Liver (tissue), 9 donors: ENCODE results near the gene SLC24A2. TPM values are rescaled to one million over a fixed set of nuclear protein-coding genes. Genes with fewer than 3 reads are reported as not detected.

Experiments
- DNase-seq: peaks from one replicate; pipeline ENCODE4 v3.0.0-alpha.2; 2017; ENCODE audit warnings: low spot score
- H3K27ac ChIP-seq, 2 donors: one replicate each; pipeline ENCODE4 v1.7.0; 2013; ENCODE audit warnings: inconsistent platforms in 2 of 2, low read length in 2 of 2, control low read depth in 1 of 2, low read depth in 1 of 2, mild to moderate bottlenecking in 1 of 2
- H3K27me3 ChIP-seq, 4 donors: one replicate each; pipeline versions ENCODE4 v1.6.1 to v1.7.0; 2013; ENCODE audit warnings: low read length in 3 of 4, inconsistent platforms in 1 of 4, mild to moderate bottlenecking in 1 of 4, moderate library complexity in 1 of 4; ENCODE audit not compliant: control insufficient read depth in 4 of 4, insufficient read depth in 4 of 4
- H3K36me3 ChIP-seq, 4 donors: one replicate each; pipeline versions ENCODE4 v1.6.1 to v1.7.0; 2013; ENCODE audit warnings: low read length in 3 of 4, mild to moderate bottlenecking in 3 of 4, low read depth in 1 of 4, moderate library complexity in 1 of 4; ENCODE audit not compliant: control insufficient read depth in 4 of 4, insufficient read depth in 3 of 4
- H3K4me1 ChIP-seq, 4 donors: one replicate each; pipeline versions ENCODE4 v1.6.1 to v1.7.0; 2013; ENCODE audit warnings: low read length in 3 of 4, mild to moderate bottlenecking in 3 of 4, moderate library complexity in 1 of 4; ENCODE audit not compliant: control insufficient read depth in 4 of 4, insufficient read depth in 4 of 4
- H3K4me3 ChIP-seq, 3 donors: one replicate each; pipeline versions ENCODE4 v1.6.1 to v1.7.0; 2013; ENCODE audit warnings: low read length in 3 of 3, control low read depth in 1 of 3, low read depth in 1 of 3, mild to moderate bottlenecking in 1 of 3
- H3K9ac ChIP-seq, 2 donors: one replicate each; pipeline ENCODE4 v1.7.0; 2013; ENCODE audit warnings: low read length in 2 of 2, mild to moderate bottlenecking in 2 of 2, moderate library complexity in 2 of 2, control low read depth in 1 of 2, low read depth in 1 of 2
- H3K9me3 ChIP-seq, 4 donors: one replicate each; pipeline versions ENCODE4 v1.6.1 to v1.7.0; 2013; ENCODE audit warnings: low read length in 3 of 4; ENCODE audit not compliant: control insufficient read depth in 4 of 4
- CTCF ChIP-seq: fragments of 150-350 bp; IDR thresholded peaks from 2 replicates; pipeline ENCODE4 v1.5.1; 2017; ENCODE audit warnings: improper control_type of control experiment, low read depth, low read length; ENCODE audit not compliant: missing input control
- EGR1 ChIP-seq, 2 donors: IDR thresholded peaks; 2 replicates each; pipeline ENCODE4 v1.6.1; 2016 to 2018; ENCODE audit warnings: antibody characterized with exemption in 2 of 2, low read depth in 2 of 2
- FOXA1 ChIP-seq: IDR thresholded peaks from 2 replicates; pipeline ENCODE4 v1.6.1; 2016; ENCODE audit warnings: antibody characterized with exemption
- FOXA2 ChIP-seq: IDR thresholded peaks from 2 replicates; pipeline ENCODE4 v1.6.1; 2016; ENCODE audit warnings: antibody characterized with exemption
- GABPA ChIP-seq, 2 donors: IDR thresholded peaks in 1 of 2; conservative IDR thresholded peaks in 1 of 2; 2 replicates each; pipeline ENCODE4 v1.6.1; 2016; ENCODE audit warnings: antibody characterized with exemption in 2 of 2, mild to moderate bottlenecking in 1 of 2, moderate library complexity in 1 of 2
- HNF4A ChIP-seq, 2 donors: conservative IDR thresholded peaks; 2 replicates each; pipeline ENCODE4 v1.6.1; 2016; ENCODE audit warnings: antibody characterized with exemption in 2 of 2, mild to moderate bottlenecking in 2 of 2
- HNF4G ChIP-seq: IDR thresholded peaks from 2 replicates; pipeline ENCODE4 v1.6.1; 2016; ENCODE audit warnings: antibody characterized with exemption
- JUND ChIP-seq, 2 donors: IDR thresholded peaks; 2 replicates each; pipeline ENCODE4 v1.6.1; 2016; ENCODE audit warnings: antibody characterized with exemption in 2 of 2
- NR2F2 ChIP-seq: IDR thresholded peaks from 2 replicates; pipeline ENCODE4 v1.6.1; 2016; ENCODE audit warnings: antibody characterized with exemption
- RAD21 ChIP-seq, 2 donors: IDR thresholded peaks; 2 replicates each; pipeline ENCODE4 v1.6.1; 2016; ENCODE audit warnings: antibody characterized with exemption in 2 of 2, mild to moderate bottlenecking in 2 of 2
- RXRA ChIP-seq, 2 donors: IDR thresholded peaks; 2 replicates each; pipeline ENCODE4 v1.6.1; 2017 to 2018; ENCODE audit warnings: antibody characterized with exemption in 2 of 2, mild to moderate bottlenecking in 1 of 2
- SP1 ChIP-seq: IDR thresholded peaks from 2 replicates; pipeline ENCODE4 v1.6.1; 2018; ENCODE audit warnings: antibody characterized with exemption, mild to moderate bottlenecking
- TAF1 ChIP-seq: conservative IDR thresholded peaks from 2 replicates; pipeline ENCODE4 v1.6.1; 2016; ENCODE audit warnings: antibody characterized with exemption, mild to moderate bottlenecking
- YY1 ChIP-seq: IDR thresholded peaks from 2 replicates; pipeline ENCODE4 v1.6.1; 2016; ENCODE audit warnings: antibody characterized with exemption, mild to moderate bottlenecking
- ZBTB33 ChIP-seq: IDR thresholded peaks from 2 replicates; pipeline ENCODE4 v1.6.1; 2016; ENCODE audit warnings: antibody characterized with exemption
- WGBS: extraction: QIAGEN DNeasy Blood & Tissue Kit; methylation state at CpG from one replicate; pipeline ENCODE4 v1.1.7; 2013; 5-methylcytosine and 5-hydroxymethylcytosine counted together
- polyA plus RNA-seq, 2 donors: library from polyadenylated mRNA; stranded (reverse) in 1 of 2; unstranded in 1 of 2; fragments of 200-250 nt in 1 of 2; fragments of >200 nt in 1 of 2; fragmentation: Nextera tagmentation in 1 of 2; extraction: Ambion mirVana in 1 of 2; gene quantifications; one replicate each; pipeline versions ENCODE4 v1.2.1 to v1.2.3, GENCODE V29; 2013 to 2015
- total RNA-seq, 2 donors: library from RNA; depleted of rRNA; stranded (reverse); fragments of >200 nt; gene quantifications; one replicate each; pipeline ENCODE4 v1.2.3, GENCODE V29; 2014
- TF ChIP-seq, protein P1 (sequence below): IDR thresholded peaks from 2 replicates; pipeline ENCODE4 v1.6.1; 2016; ENCODE audit warnings: antibody characterized with exemption
- TF ChIP-seq, protein P2 (sequence below): IDR thresholded peaks from 2 replicates; pipeline ENCODE4 v1.6.1; 2016; ENCODE audit warnings: antibody characterized with exemption
- donor health status: healthy.
- donor health status: healthy.
- donor health status: healthy.
- donor health status: healthy.
- donor health status: healthy.

The SLC24A2 gene
- total and polyA plus RNA-seq, 4 donors, result under 0.01 to 0.02 TPM; not detected in 2

- Histone ChIP-seq H3K27ac (no peak overlapping the region), H3K27me3 (peaks cover 3 to 15% (median 6%) of the 10 kb centered on the region in 4 donors)
Observed at GRCh38 chr9:19787672-19788071, 1.2 kb downstream of the SLC24A2 start.

DNA sequence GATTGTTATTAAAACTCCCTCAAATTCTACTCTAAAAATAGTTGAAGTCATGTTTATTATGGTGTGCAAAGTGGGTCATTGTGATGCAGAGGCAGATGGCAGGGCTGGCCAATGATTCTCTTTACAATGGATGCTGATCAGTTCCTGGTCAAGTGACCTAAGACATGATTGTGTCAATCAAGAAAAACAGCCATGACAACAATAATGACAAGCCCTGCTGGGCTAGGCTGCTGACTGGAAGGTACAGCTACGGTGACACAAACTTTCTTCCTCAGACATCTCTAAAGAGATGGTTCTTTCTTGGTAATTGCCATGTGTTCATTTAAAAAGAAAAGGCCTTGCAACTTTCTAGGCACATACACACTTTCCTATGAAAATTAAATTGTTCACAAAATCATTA is 3.6 kb downstream of the SLC24A2 start:
- Histone ChIP-seq H3K27me3 (peaks cover 3 to 18% (median 6%) of the 10 kb centered on the region in 4 donors), H3K4me3 (no peak overlapping the region), H3K9me3 (peaks cover 0 to 5% (median 0%) of the 10 kb centered on the region in 4 donors), H3K4me1 (peaks cover 0 to 2% (median 0%) of the 10 kb centered on the region in 4 donors), H3K36me3 (no peaks in the 10 kb centered on the region), H3K9ac (no peak overlapping the region), H3K27ac (no peak overlapping the region)
- TF ChIP-seq RXRA (IDR thresholded peaks at IDR 0.05) (no peak), JUND (IDR thresholded peaks at IDR 0.05) (no peak), FOXA2 (no peak), SP1 (no peak), EGR1 (IDR thresholded peaks at IDR 0.05; ENCODE audit: low read depth in 2 of 2) (no peak), HNF4G (no peak), GABPA (IDR thresholded peaks at IDR 0.05 in 1 of 2, conservative IDR thresholded peaks at IDR 0.05 in 1 of 2) (no peak), ZBTB33 (no peak), CTCF (no peak)
- TF ChIP-seq, protein P1, sequence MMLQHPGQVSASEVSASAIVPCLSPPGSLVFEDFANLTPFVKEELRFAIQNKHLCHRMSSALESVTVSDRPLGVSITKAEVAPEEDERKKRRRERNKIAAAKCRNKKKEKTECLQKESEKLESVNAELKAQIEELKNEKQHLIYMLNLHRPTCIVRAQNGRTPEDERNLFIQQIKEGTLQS, result no peak
- WGBS, result 74% methylated on average over 1 of the region's 1 CpG
- no peak for DNase-seq

More at GRCh38 chr9:19787672-19788071, 1.2 kb downstream of the SLC24A2 start:
- no peaks in the 10 kb centered on the region for H3K36me3 ChIP-seq
- peaks cover 0 to 5% (median under 1%) of the 10 kb centered on the region in 4 donors for H3K9me3 ChIP-seq
- peaks cover 0 to 2% (median 0%) of the 10 kb centered on the region in 4 donors for H3K4me1 ChIP-seq
- TF ChIP-seq TAF1 (no peak), GABPA (IDR thresholded peaks at IDR 0.05 in 1 of 2, conservative IDR thresholded peaks at IDR 0.05 in 1 of 2) (no peak)
- no peak overlapping the region for H3K9ac ChIP-seq
- DNase-seq, result no peak
- 24% methylated on average over 4 of the region's 4 CpGs for WGBS
- H3K4me3 ChIP-seq, result no peak overlapping the region

DNA sequence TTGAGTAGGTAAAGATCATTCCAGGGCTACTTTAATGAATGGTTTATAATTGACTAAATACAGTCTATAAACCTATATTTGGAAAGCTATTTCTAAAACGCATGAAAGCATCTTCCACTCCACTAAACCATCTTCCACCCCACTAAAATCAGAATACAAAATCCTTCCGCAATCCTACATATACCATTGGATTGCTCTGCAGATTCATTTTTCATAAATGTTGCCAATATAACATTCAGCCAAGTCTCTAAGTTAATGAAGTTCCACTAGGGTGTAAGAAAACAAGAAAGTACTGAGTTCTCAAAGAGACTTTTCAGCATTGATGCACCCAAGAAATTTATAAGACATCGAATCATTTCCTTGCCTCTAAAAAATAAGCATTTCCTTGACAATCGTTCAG is 4.7 kb downstream of the SLC24A2 start:
- Histone ChIP-seq H3K27ac (no peak overlapping the region), H3K9me3 (no peaks in the 10 kb centered on the region), H3K4me1 (peaks cover 0 to 2% (median 0%) of the 10 kb centered on the region in 4 donors), H3K4me3 (no peak overlapping the region), H3K27me3 (peaks cover 0 to 12% (median 3%) of the 10 kb centered on the region in 4 donors), H3K36me3 (no peaks in the 10 kb centered on the region), H3K9ac (no peak overlapping the region)
- WGBS, result 71% methylated on average over 4 of the region's 4 CpGs
- no peak for DNase-seq
- TF ChIP-seq ZBTB33 (no peak), TAF1 (no peak), CTCF (no peak), FOXA2 (no peak), EGR1 (IDR thresholded peaks at IDR 0.05; ENCODE audit: low read depth in 2 of 2) (no peak), SP1 (no peak), FOXA1 (no peak), JUND (IDR thresholded peaks at IDR 0.05) (no peak), HNF4G (no peak), HNF4A (conservative IDR thresholded peaks at IDR 0.05) (no peak), YY1 (no peak), GABPA (IDR thresholded peaks at IDR 0.05 in 1 of 2, conservative IDR thresholded peaks at IDR 0.05 in 1 of 2) (no peak), RXRA (IDR thresholded peaks at IDR 0.05) (no peak), NR2F2 (no peak), RAD21 (IDR thresholded peaks at IDR 0.05) (no peak)
- TF ChIP-seq, protein P1, result no peak
- TF ChIP-seq, protein P2, sequence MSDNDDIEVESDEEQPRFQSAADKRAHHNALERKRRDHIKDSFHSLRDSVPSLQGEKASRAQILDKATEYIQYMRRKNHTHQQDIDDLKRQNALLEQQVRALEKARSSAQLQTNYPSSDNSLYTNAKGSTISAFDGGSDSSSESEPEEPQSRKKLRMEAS, result no peak
